ENCODE data around the gene NET1.

The NET1 gene

GRCh38 chr10:5393529-5393928, 18.8 kb upstream of the NET1 start:
- H3K27ac ChIP-seq: no peak overlapping the region
- H4K20me1 ChIP-seq (ENCODE audit: insufficient read depth): no peaks in the 10 kb centered on the region
- TF ChIP-seq CTCF (conservative IDR thresholded peaks at IDR 0.05; ENCODE audit: low read depth, low read length): no peak
- no peaks in the 10 kb centered on the region for H3K27me3 ChIP-seq (ENCODE audit: insufficient read depth, low read depth)
- H3K4me2 ChIP-seq: no peak overlapping the region
- H3K79me2 ChIP-seq (ENCODE audit: insufficient read depth, low read depth): no peaks in the 10 kb centered on the region
- no peak overlapping the region for H3K4me3 ChIP-seq (IDR thresholded peaks at IDR 0.05; ENCODE audit: insufficient read depth, low read depth, low read length)
- no peaks in the 10 kb centered on the region for H3K36me3 ChIP-seq (ENCODE audit: insufficient read depth)
- no peaks in the 10 kb centered on the region for H3K4me1 ChIP-seq (ENCODE audit: low read depth, poor library complexity, severe bottlenecking)
- no peak overlapping the region for H3K9ac ChIP-seq
- no peak overlapping the region for H2AFZ ChIP-seq (ENCODE audit: low read depth)

- Histone ChIP-seq H3K4me3 (IDR thresholded peaks at IDR 0.05; ENCODE audit: insufficient read depth, low read depth, low read length) (no peak overlapping the region), H3K36me3 (ENCODE audit: insufficient read depth) (no peaks in the 10 kb centered on the region), H3K27ac (no peak overlapping the region), H3K79me2 (ENCODE audit: insufficient read depth, low read depth) (no peaks in the 10 kb centered on the region), H3K4me1 (ENCODE audit: low read depth, poor library complexity, severe bottlenecking) (no peaks in the 10 kb centered on the region), H3K27me3 (ENCODE audit: insufficient read depth, low read depth) (no peaks in the 10 kb centered on the region), H4K20me1 (ENCODE audit: insufficient read depth) (no peaks in the 10 kb centered on the region), H2AFZ (ENCODE audit: low read depth) (no peak overlapping the region), H3K9ac (no peak overlapping the region), H3K4me2 (no peak overlapping the region)
- TF ChIP-seq CTCF (conservative IDR thresholded peaks at IDR 0.05; ENCODE audit: low read depth, low read length): no peak
These were observed 17.2 kb upstream of the NET1 start for GRCh38 chr10:5395168-5395567.

GRCh38 chr10:5396556-5397300, 15.6 kb upstream of the NET1 start:
- no peaks in the 10 kb centered on the region for H3K27me3 ChIP-seq (ENCODE audit: insufficient read depth, low read depth)
- no peaks in the 10 kb centered on the region for H4K20me1 ChIP-seq (ENCODE audit: insufficient read depth)
- H3K4me3 ChIP-seq (IDR thresholded peaks at IDR 0.05; ENCODE audit: insufficient read depth, low read depth, low read length): no peak overlapping the region
- H3K4me1 ChIP-seq (ENCODE audit: low read depth, poor library complexity, severe bottlenecking): no peaks in the 10 kb centered on the region
- no peak for TF ChIP-seq CTCF (conservative IDR thresholded peaks at IDR 0.05; ENCODE audit: low read depth, low read length)
- H3K9ac ChIP-seq: no peak overlapping the region
- H3K4me2 ChIP-seq: no peak overlapping the region
- no peak overlapping the region for H3K27ac ChIP-seq
- no peaks in the 10 kb centered on the region for H3K79me2 ChIP-seq (ENCODE audit: insufficient read depth, low read depth)
- no peak overlapping the region for H2AFZ ChIP-seq (ENCODE audit: low read depth)
- H3K36me3 ChIP-seq (ENCODE audit: insufficient read depth): no peaks in the 10 kb centered on the region

- Histone ChIP-seq H2AFZ (ENCODE audit: low read depth) (no peak overlapping the region), H3K27ac (no peak overlapping the region), H3K4me2 (no peak overlapping the region), H4K20me1 (ENCODE audit: insufficient read depth) (no peaks in the 10 kb centered on the region), H3K79me2 (ENCODE audit: insufficient read depth, low read depth) (no peaks in the 10 kb centered on the region), H3K9ac (no peak overlapping the region), H3K27me3 (ENCODE audit: insufficient read depth, low read depth) (no peaks in the 10 kb centered on the region), H3K36me3 (ENCODE audit: insufficient read depth) (no peaks in the 10 kb centered on the region), H3K4me1 (ENCODE audit: low read depth, poor library complexity, severe bottlenecking) (no peaks in the 10 kb centered on the region), H3K4me3 (IDR thresholded peaks at IDR 0.05; ENCODE audit: insufficient read depth, low read depth, low read length) (no peak overlapping the region)
- TF ChIP-seq CTCF (conservative IDR thresholded peaks at IDR 0.05; ENCODE audit: low read depth, low read length): no peak
These were observed 13.0 kb upstream of the NET1 start for GRCh38 chr10:5399332-5399731.

All from KMS-11 (cell line).